GM15510 (cell line): Measurements from ENCODE around the gene SYNE1.

ENCODE experiments used
- POLR2A ChIP-seq: IDR thresholded peaks from 3 replicates; pipeline ENCODE4 v1.6.1; 2011; ENCODE audit warnings: borderline replicate concordance; ENCODE audit not compliant: insufficient read length; ENCODE audit errors: extremely low read depth

The SYNE1 gene

GRCh38 chr6:152543519-152543918, 93.6 kb downstream of the SYNE1 start:
- TF ChIP-seq POLR2A = no peak

- no peak for TF ChIP-seq POLR2A
These were observed 96.8 kb downstream of the SYNE1 start for GRCh38 chr6:152540381-152540780.

- no peak for TF ChIP-seq POLR2A
These were observed 102.6 kb downstream of the SYNE1 start for GRCh38 chr6:152534541-152534940.

- TF ChIP-seq POLR2A = no peak
These were observed 104.4 kb downstream of the SYNE1 start for GRCh38 chr6:152532556-152533422.

GRCh38 chr6:152531659-152532058, 105.5 kb downstream of the SYNE1 start:
- TF ChIP-seq POLR2A = no peak

GRCh38 chr6:152529369-152529768, 107.8 kb downstream of the SYNE1 start:
- no peak for TF ChIP-seq POLR2A

GRCh38 chr6:152509916-152510315, 127.2 kb downstream of the SYNE1 start:
- TF ChIP-seq POLR2A = no peak

- no peak for TF ChIP-seq POLR2A
These were observed 128.7 kb downstream of the SYNE1 start for GRCh38 chr6:152508477-152508876.

- TF ChIP-seq POLR2A = no peak
These were observed 133.6 kb downstream of the SYNE1 start for GRCh38 chr6:152503546-152503945.

- no peak for TF ChIP-seq POLR2A
These were observed 134.6 kb downstream of the SYNE1 start for GRCh38 chr6:152502421-152503188.

- TF ChIP-seq POLR2A = no peak
These were observed 137.2 kb downstream of the SYNE1 start for GRCh38 chr6:152499931-152500330.

- TF ChIP-seq POLR2A = no peak
These were observed 140.4 kb downstream of the SYNE1 start for GRCh38 chr6:152496731-152497130.

GRCh38 chr6:152484806-152485205, 152.4 kb downstream of the SYNE1 start:
- no peak for TF ChIP-seq POLR2A

- TF ChIP-seq POLR2A = no peak
These were observed 154.9 kb downstream of the SYNE1 start for GRCh38 chr6:152482289-152482688.

GRCh38 chr6:152478377-152479010, 158.7 kb downstream of the SYNE1 start:
- no peak for TF ChIP-seq POLR2A
